CD4-positive, alpha-beta T cell treated with Interleukin-2 at 100 ng/mL for 4 hours (primary cell): Measurements from ENCODE around the gene DYDC2.
"Not testable (repeated sequence)": the region's sequence is repeated elsewhere in the genome, so short reads cannot be mapped to it uniquely, and the experiment has no call there.

Source experiments
- DNase-seq: peaks from one replicate; pipeline ENCODE4 v3.0.0-alpha.2; 2020; ENCODE audit warnings: low spot score

The DYDC2 gene

GRCh38 chr10:80414142-80414895 lies 57.7 kb downstream of the DYDC2 start:
- no peak for DNase-seq

GRCh38 chr10:80415734-80416478 lies 59.3 kb downstream of the DYDC2 start:
- DNase-seq = no peak

GRCh38 chr10:80416479-80417098 lies 60.0 kb downstream of the DYDC2 start:
- no peak for DNase-seq

- DNase-seq = not testable (repeated sequence)
Observed at GRCh38 chr10:80417256-80417655, 60.7 kb downstream of the DYDC2 start.
